CD4-positive, alpha-beta T cell (primary cell): ENCODE measurements around the gene SPTBN1. TPM values are rescaled to one million over a fixed set of nuclear protein-coding genes. Genes with fewer than 3 reads are reported as not detected.

ENCODE experiments used
- ATAC-seq: fragments of 200-7000 bp; cut with Tn5 transposase; one replicate; pipeline ENCODE4 v1.10.0; 2022; ENCODE audit warnings: mild to moderate bottlenecking; ENCODE audit not compliant: poor library complexity
- CTCF ChIA-PET: fragments of 350-600 bp; sonication (Branson Sonifier 250); formaldehyde crosslinking; loops from one replicate; lab custom pipeline; 2021; ENCODE audit warnings: antibody characterized with exemption, inconsistent platforms; lab: Charles Lee
- POLR2A ChIA-PET: fragments of 350-600 bp; sonication (Branson Sonifier 250); formaldehyde crosslinking; loops from one replicate; lab custom pipeline; 2021; ENCODE audit warnings: antibody characterized with exemption, inconsistent platforms; lab: Charles Lee
- DNase-seq, 14 experiments: peaks; one replicate each; pipeline ENCODE4 v3.0.0-alpha.2; 2013 to 2020; ENCODE audit warnings: mixed read lengths in 2 of 14
- H3K27ac ChIP-seq, 2 donors: one replicate each; pipeline versions ENCODE4 v1.5.1 to v1.7.0; 2013; ENCODE audit warnings: low read length in 2 of 2, low read depth in 1 of 2, mild to moderate bottlenecking in 1 of 2
- H3K27me3 ChIP-seq, 2 experiments: 1 replicate in 1 of 2; 2 replicates in 1 of 2; pipeline versions ENCODE4 v1.6.1 to v1.7.0; 2013; ENCODE audit warnings: low read length in 2 of 2, control low read depth in 1 of 2, mild to moderate bottlenecking in 1 of 2, moderate library complexity in 1 of 2; ENCODE audit not compliant: insufficient read depth in 2 of 2, control insufficient read depth in 1 of 2
- H3K36me3 ChIP-seq: one replicate; pipeline ENCODE4 v1.6.1; 2013; ENCODE audit warnings: low read length, control low read depth; ENCODE audit not compliant: insufficient read depth
- H3K4me1 ChIP-seq: one replicate; pipeline ENCODE4 v1.6.1; 2013; ENCODE audit warnings: low read length, control low read depth; ENCODE audit not compliant: insufficient read depth
- H3K4me3 ChIP-seq: one replicate; pipeline ENCODE4 v1.5.1; 2013; ENCODE audit warnings: mild to moderate bottlenecking, low read length, moderate library complexity
- H3K9me3 ChIP-seq, 2 experiments: 1 replicate in 1 of 2; 2 replicates in 1 of 2; pipeline versions ENCODE4 v1.6.1 to v1.7.0; 2013; ENCODE audit warnings: low read length in 2 of 2, mild to moderate bottlenecking in 2 of 2, control low read depth in 1 of 2, moderate library complexity in 1 of 2; ENCODE audit not compliant: control insufficient read depth in 1 of 2, insufficient read depth in 1 of 2
- H3K27ac Mint-ChIP-seq: one replicate; pipeline ENCODE4 v1.8.0; 2020; ENCODE audit warnings: mixed read lengths
- H3K27me3 Mint-ChIP-seq: one replicate; pipeline ENCODE4 v1.8.0; 2021; ENCODE audit warnings: mixed read lengths
- H3K36me3 Mint-ChIP-seq: one replicate; pipeline ENCODE4 v1.8.0; 2021; ENCODE audit warnings: low read depth, mixed read lengths
- H3K4me1 Mint-ChIP-seq: one replicate; pipeline ENCODE4 v1.8.0; 2021; ENCODE audit warnings: low read depth, mixed read lengths
- H3K4me3 Mint-ChIP-seq: one replicate; pipeline ENCODE4 v1.8.0; 2020; ENCODE audit warnings: mild to moderate bottlenecking, mixed read lengths
- H3K9me3 Mint-ChIP-seq: one replicate; pipeline ENCODE4 v1.8.0; 2020; ENCODE audit warnings: mixed read lengths
- intact Hi-C, 2 experiments: fragments of 100-400 bp; cut with DNase I in 1 of 2; cut with micrococcal nuclease in 1 of 2; formaldehyde crosslinking; loops; one replicate each; pipeline versions ENCODE4 v1.15.1 to v1.9.0; 2023 to 2025; cut with DNase I, micrococcal nuclease
- total RNA-seq, 174 experiments: library from RNA in 2 of 174; stranded (reverse) in 2 of 174; gene quantifications; one replicate each; pipeline ENCODE4 v1.2.3 and lab custom pipeline; 2021 to 2026
- TF ChIP-seq, protein P1 (sequence below): fragments of 200-600 bp; IDR thresholded peaks from one replicate; pipeline ENCODE4 v1.8.0; 2022; ENCODE audit warnings: antibody characterized with exemption, mild to moderate bottlenecking

SPTBN1 gene
- total RNA-seq, 2 experiments from 2014 or later = 156 to 166 TPM

GRCh38 chr2:54614819-54615218 is 158.7 kb downstream of the SPTBN1 start:
- H3K36me3 ChIP-seq = peaks cover 74% of the 10 kb centered on the region
- TF ChIP-seq, protein P1, sequence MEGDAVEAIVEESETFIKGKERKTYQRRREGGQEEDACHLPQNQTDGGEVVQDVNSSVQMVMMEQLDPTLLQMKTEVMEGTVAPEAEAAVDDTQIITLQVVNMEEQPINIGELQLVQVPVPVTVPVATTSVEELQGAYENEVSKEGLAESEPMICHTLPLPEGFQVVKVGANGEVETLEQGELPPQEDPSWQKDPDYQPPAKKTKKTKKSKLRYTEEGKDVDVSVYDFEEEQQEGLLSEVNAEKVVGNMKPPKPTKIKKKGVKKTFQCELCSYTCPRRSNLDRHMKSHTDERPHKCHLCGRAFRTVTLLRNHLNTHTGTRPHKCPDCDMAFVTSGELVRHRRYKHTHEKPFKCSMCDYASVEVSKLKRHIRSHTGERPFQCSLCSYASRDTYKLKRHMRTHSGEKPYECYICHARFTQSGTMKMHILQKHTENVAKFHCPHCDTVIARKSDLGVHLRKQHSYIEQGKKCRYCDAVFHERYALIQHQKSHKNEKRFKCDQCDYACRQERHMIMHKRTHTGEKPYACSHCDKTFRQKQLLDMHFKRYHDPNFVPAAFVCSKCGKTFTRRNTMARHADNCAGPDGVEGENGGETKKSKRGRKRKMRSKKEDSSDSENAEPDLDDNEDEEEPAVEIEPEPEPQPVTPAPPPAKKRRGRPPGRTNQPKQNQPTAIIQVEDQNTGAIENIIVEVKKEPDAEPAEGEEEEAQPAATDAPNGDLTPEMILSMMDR = no peak
- H3K4me1 Mint-ChIP-seq = peaks cover 68% of the 10 kb centered on the region
- H3K36me3 Mint-ChIP-seq = peaks cover 82% of the 10 kb centered on the region
- H3K4me3 ChIP-seq = no peak overlapping the region
- H3K27ac ChIP-seq = no peak overlapping the region
- ChIA-PET CTCF (interaction anchor here (1.0 kb wide), 1 partner anchor 51 kb away, joined by 3 read pairs; no protein-coding TSS in a partner anchor), POLR2A (interaction anchor here (2.1 kb wide), 1 partner anchor 55 kb away, joined by 5 read pairs; no protein-coding TSS in a partner anchor)
- no peaks in the 10 kb centered on the region for H3K9me3 ChIP-seq
- H3K27ac Mint-ChIP-seq = peak overlapping the region; percentile 4
- ATAC-seq (no peak), DNase-seq (no peak)
- H3K27me3 Mint-ChIP-seq = no peaks in the 10 kb centered on the region
- intact Hi-C loops = no loop called here
- H3K9me3 Mint-ChIP-seq = no peaks in the 10 kb centered on the region
- H3K4me3 Mint-ChIP-seq = no peak overlapping the region
- no peaks in the 10 kb centered on the region for H3K27me3 ChIP-seq
- peaks cover 9% of the 10 kb centered on the region for H3K4me1 ChIP-seq

DNA sequence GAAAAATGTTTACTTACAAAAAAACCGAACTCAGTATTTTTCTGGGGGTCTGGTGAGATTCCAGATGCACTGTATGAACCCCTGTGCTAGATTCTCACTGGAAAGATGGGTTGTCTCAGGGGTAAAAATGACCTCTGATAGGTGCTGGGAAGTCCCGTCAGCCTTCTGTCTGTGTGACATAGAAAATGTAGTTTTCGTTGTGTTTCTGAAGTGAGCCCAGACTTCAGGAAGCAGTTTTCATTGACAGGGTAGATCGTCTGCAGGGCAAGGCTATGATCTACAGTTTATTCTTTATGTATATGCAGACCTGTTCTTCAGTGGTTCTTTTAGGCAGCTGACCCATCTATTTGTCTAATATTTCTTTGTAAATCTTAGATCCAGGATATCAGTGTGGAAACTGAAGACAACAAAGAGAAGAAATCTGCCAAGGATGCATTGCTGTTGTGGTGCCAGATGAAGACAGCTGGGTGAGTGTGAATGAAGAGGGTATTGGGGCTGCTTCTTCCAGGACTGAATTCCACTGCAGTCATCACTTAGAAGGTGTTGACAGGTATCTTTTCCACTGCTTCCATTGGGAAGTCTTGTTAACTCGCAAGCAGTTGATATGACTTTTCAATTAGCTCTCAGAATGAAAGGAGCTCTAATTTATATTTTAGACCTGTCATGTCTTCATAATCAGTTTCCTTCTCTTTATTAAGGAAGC is 159.9 kb downstream of the SPTBN1 start:
- Histone ChIP-seq H3K4me3 (no peak overlapping the region), H3K4me1 (peaks cover 7% of the 10 kb centered on the region), H3K27ac (no peak overlapping the region), H3K36me3 (peaks cover 86% of the 10 kb centered on the region), H3K9me3 (no peaks in the 10 kb centered on the region), H3K27me3 (no peaks in the 10 kb centered on the region)
- ChIA-PET POLR2A (interaction anchor here (0.7 to 2.2 kb wide), 4 partner anchors 9 to 58 kb away, joined by 3 to 8 read pairs (median 4); no protein-coding TSS in a partner anchor), CTCF (interaction anchor here (0.5 to 1.0 kb wide), 3 partner anchors 21 to 59 kb away, joined by 3 read pairs; no protein-coding TSS in a partner anchor)
- H3K4me1 Mint-ChIP-seq = peaks cover 62% of the 10 kb centered on the region
- no peak for DNase-seq
- intact Hi-C loops = no loop called here
- H3K27me3 Mint-ChIP-seq = no peaks in the 10 kb centered on the region
- TF ChIP-seq, protein P1 = no peak
- H3K9me3 Mint-ChIP-seq = no peaks in the 10 kb centered on the region
- H3K36me3 Mint-ChIP-seq = peaks cover 93% of the 10 kb centered on the region
- no peak for ATAC-seq
- H3K27ac Mint-ChIP-seq = peak overlapping the region; percentile 53
- H3K4me3 Mint-ChIP-seq = no peak overlapping the region

DNA sequence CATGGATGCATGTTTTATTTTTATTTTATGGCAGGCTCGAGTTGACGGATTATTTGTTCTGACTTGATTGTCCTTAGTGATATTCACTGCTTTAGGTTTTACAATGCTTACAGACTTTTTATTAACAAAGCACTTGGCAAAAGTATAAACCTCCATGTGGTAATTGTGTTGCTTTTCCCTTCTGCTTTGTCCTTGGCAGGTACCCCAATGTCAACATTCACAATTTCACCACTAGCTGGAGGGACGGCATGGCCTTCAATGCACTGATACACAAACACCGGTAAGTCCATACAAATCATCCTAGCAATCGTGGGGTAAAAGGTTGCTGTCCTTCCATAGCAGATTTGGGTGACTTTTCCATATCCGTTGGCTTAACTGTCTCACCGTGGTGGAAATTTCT is 161.3 kb downstream of the SPTBN1 start:
- ATAC-seq (no peak), DNase-seq (no peak)
- Mint-ChIP-seq H3K4me3 (no peak overlapping the region), H3K27ac (peak overlapping the region; percentile 39), H3K9me3 (no peaks in the 10 kb centered on the region), H3K36me3 (peaks cover 97% of the 10 kb centered on the region), H3K4me1 (peaks cover 61% of the 10 kb centered on the region), H3K27me3 (no peaks in the 10 kb centered on the region)
- ChIA-PET POLR2A (interaction anchor here (0.6 to 2.2 kb wide), 3 partner anchors 11 to 57 kb away, joined by 3 to 8 read pairs (median 4); no protein-coding TSS in a partner anchor), CTCF (interaction anchor here (1.6 kb wide), 1 partner anchor 43 kb away, joined by 3 read pairs; no protein-coding TSS in a partner anchor)
- Histone ChIP-seq H3K27ac (no peak overlapping the region), H3K4me3 (no peak overlapping the region), H3K27me3 (no peaks in the 10 kb centered on the region), H3K4me1 (peaks cover 7% of the 10 kb centered on the region), H3K36me3 (peaks cover 96% of the 10 kb centered on the region), H3K9me3 (no peaks in the 10 kb centered on the region)
- intact Hi-C loops = no loop called here
- TF ChIP-seq, protein P1 = no peak
